ENCODE results near the gene PTPRD.

Gene PTPRD

GRCh38 chr9:10036095-10036494 is 576.7 kb downstream of the PTPRD start:
- Mint-ChIP-seq H3K36me3 (no peaks in the 10 kb centered on the region), H3K27ac (no peak overlapping the region), H3K9me3 (peaks cover 16% of the 10 kb centered on the region), H3K4me1 (no peaks in the 10 kb centered on the region), H3K4me3 (no peak overlapping the region)
- no peak for DNase-seq (ENCODE audit: low spot score in 2 of 2)
- ATAC-seq = no peak

- ATAC-seq = no peak
Observed at GRCh38 chr9:10032166-10032565, 580.6 kb downstream of the PTPRD start.

GRCh38 chr9:10026443-10026984 is 586.3 kb downstream of the PTPRD start:
- ATAC-seq = no peak
- Mint-ChIP-seq H3K36me3 (no peaks in the 10 kb centered on the region), H3K27ac (no peak overlapping the region), H3K4me3 (no peak overlapping the region), H3K4me1 (no peaks in the 10 kb centered on the region), H3K9me3 (peaks cover 6% of the 10 kb centered on the region)
- no peak for DNase-seq (ENCODE audit: low spot score in 2 of 2)

More at GRCh38 chr9:10032166-10032565, 580.6 kb downstream of the PTPRD start:
- H3K27ac Mint-ChIP-seq = no peak overlapping the region
- H3K36me3 Mint-ChIP-seq = no peaks in the 10 kb centered on the region
- H3K4me3 Mint-ChIP-seq = no peak overlapping the region
- peaks cover 14% of the 10 kb centered on the region for H3K9me3 Mint-ChIP-seq
- H3K4me1 Mint-ChIP-seq = no peaks in the 10 kb centered on the region
- no peak for DNase-seq (ENCODE audit: low spot score in 2 of 2)

- Mint-ChIP-seq H3K4me3 (no peak overlapping the region), H3K36me3 (no peaks in the 10 kb centered on the region), H3K4me1 (no peaks in the 10 kb centered on the region), H3K27ac (no peak overlapping the region), H3K9me3 (peaks cover 9% of the 10 kb centered on the region)
- no peak for DNase-seq (ENCODE audit: low spot score in 2 of 2)
- ATAC-seq = no peak
Observed at GRCh38 chr9:10015755-10016154, 597.0 kb downstream of the PTPRD start.

- peaks cover 9% of the 10 kb centered on the region for H3K9me3 Mint-ChIP-seq
- DNase-seq (ENCODE audit: low spot score in 2 of 2) (no peak), ATAC-seq (no peak)
- H3K4me1 Mint-ChIP-seq = no peaks in the 10 kb centered on the region
- no peak overlapping the region for H3K4me3 Mint-ChIP-seq
- no peaks in the 10 kb centered on the region for H3K36me3 Mint-ChIP-seq
- no peak overlapping the region for H3K27ac Mint-ChIP-seq
Observed at GRCh38 chr9:10014889-10015288, 597.9 kb downstream of the PTPRD start.

GRCh38 chr9:10009401-10009800 is 603.4 kb downstream of the PTPRD start:
- Mint-ChIP-seq H3K9me3 (no peaks in the 10 kb centered on the region), H3K36me3 (no peaks in the 10 kb centered on the region), H3K27ac (no peak overlapping the region), H3K4me1 (no peaks in the 10 kb centered on the region), H3K4me3 (no peak overlapping the region)
- no peak for ATAC-seq
- no peak for DNase-seq (ENCODE audit: low spot score in 2 of 2)

- ATAC-seq (no peak), DNase-seq (ENCODE audit: low spot score in 2 of 2) (no peak)
- H3K27ac Mint-ChIP-seq = no peak overlapping the region
- no peaks in the 10 kb centered on the region for H3K4me1 Mint-ChIP-seq
- no peak overlapping the region for H3K4me3 Mint-ChIP-seq
- peaks cover under 1% of the 10 kb centered on the region for H3K9me3 Mint-ChIP-seq
- no peaks in the 10 kb centered on the region for H3K36me3 Mint-ChIP-seq
Observed at GRCh38 chr9:10008101-10008799, 604.6 kb downstream of the PTPRD start.

- H3K27ac Mint-ChIP-seq = no peak overlapping the region
- ATAC-seq (no peak), DNase-seq (ENCODE audit: low spot score in 2 of 2) (no peak)
- H3K36me3 Mint-ChIP-seq = no peaks in the 10 kb centered on the region
- peaks cover 5% of the 10 kb centered on the region for H3K9me3 Mint-ChIP-seq
- H3K4me3 Mint-ChIP-seq = no peak overlapping the region
- no peaks in the 10 kb centered on the region for H3K4me1 Mint-ChIP-seq
Observed at GRCh38 chr9:10007356-10007755, 605.4 kb downstream of the PTPRD start.

GRCh38 chr9:10005206-10005605 is 607.6 kb downstream of the PTPRD start:
- Mint-ChIP-seq H3K36me3 (no peaks in the 10 kb centered on the region), H3K27ac (no peak overlapping the region), H3K4me1 (no peaks in the 10 kb centered on the region), H3K4me3 (no peak overlapping the region), H3K9me3 (peaks cover 8% of the 10 kb centered on the region)
- ATAC-seq = no peak
- no peak for DNase-seq (ENCODE audit: low spot score in 2 of 2)

- H3K4me3 Mint-ChIP-seq = no peak overlapping the region
- H3K9me3 Mint-ChIP-seq = peaks cover 8% of the 10 kb centered on the region
- H3K4me1 Mint-ChIP-seq = no peaks in the 10 kb centered on the region
- DNase-seq (ENCODE audit: low spot score in 2 of 2) (no peak), ATAC-seq (no peak)
- H3K36me3 Mint-ChIP-seq = no peaks in the 10 kb centered on the region
- no peak overlapping the region for H3K27ac Mint-ChIP-seq
Observed at GRCh38 chr9:10003047-10003446, 609.8 kb downstream of the PTPRD start.

GRCh38 chr9:10000669-10001068 is 612.1 kb downstream of the PTPRD start:
- Mint-ChIP-seq H3K27ac (no peak overlapping the region), H3K9me3 (peaks cover 14% of the 10 kb centered on the region), H3K36me3 (no peaks in the 10 kb centered on the region), H3K4me1 (no peaks in the 10 kb centered on the region), H3K4me3 (no peak overlapping the region)
- no peak for ATAC-seq
- no peak for DNase-seq (ENCODE audit: low spot score in 2 of 2)

GRCh38 chr9:9998491-9999287 is 614.1 kb downstream of the PTPRD start:
- Mint-ChIP-seq H3K4me1 (no peaks in the 10 kb centered on the region), H3K27ac (no peak overlapping the region), H3K4me3 (no peak overlapping the region), H3K36me3 (no peaks in the 10 kb centered on the region), H3K9me3 (peaks cover 21% of the 10 kb centered on the region)
- ATAC-seq = no peak
- DNase-seq (ENCODE audit: low spot score in 2 of 2) = no peak

- no peak overlapping the region for H3K27ac Mint-ChIP-seq
- no peaks in the 10 kb centered on the region for H3K36me3 Mint-ChIP-seq
- no peak overlapping the region for H3K4me3 Mint-ChIP-seq
- peaks cover 17% of the 10 kb centered on the region for H3K9me3 Mint-ChIP-seq
- no peak for DNase-seq (ENCODE audit: low spot score in 2 of 2)
- H3K4me1 Mint-ChIP-seq = no peaks in the 10 kb centered on the region
- ATAC-seq = no peak
Observed at GRCh38 chr9:9997585-9997984, 615.2 kb downstream of the PTPRD start.

GRCh38 chr9:9996259-9996658 is 616.5 kb downstream of the PTPRD start:
- Mint-ChIP-seq H3K4me3 (no peak overlapping the region), H3K9me3 (peaks cover 17% of the 10 kb centered on the region), H3K36me3 (no peaks in the 10 kb centered on the region), H3K4me1 (no peaks in the 10 kb centered on the region), H3K27ac (no peak overlapping the region)
- DNase-seq (ENCODE audit: low spot score in 2 of 2) (no peak), ATAC-seq (no peak)

GRCh38 chr9:9992936-9993335 is 619.9 kb downstream of the PTPRD start:
- no peak overlapping the region for H3K27ac Mint-ChIP-seq
- no peak for ATAC-seq

GRCh38 chr9:9973062-9973461 is 639.7 kb downstream of the PTPRD start:
- DNase-seq (ENCODE audit: low spot score in 2 of 2) (no peak), ATAC-seq (no peak)
- Mint-ChIP-seq H3K4me3 (no peak overlapping the region), H3K27ac (no peak overlapping the region), H3K36me3 (no peaks in the 10 kb centered on the region), H3K9me3 (peaks cover 3% of the 10 kb centered on the region), H3K4me1 (no peaks in the 10 kb centered on the region)

More at GRCh38 chr9:9992936-9993335, 619.9 kb downstream of the PTPRD start:
- Mint-ChIP-seq H3K36me3 (no peaks in the 10 kb centered on the region), H3K4me1 (no peaks in the 10 kb centered on the region), H3K9me3 (peaks cover 20% of the 10 kb centered on the region), H3K4me3 (no peak overlapping the region)
- DNase-seq (ENCODE audit: low spot score in 2 of 2) = no peak

Measured in stimulated activated effector memory CD8-positive, alpha-beta T cell treated with anti-CD3 and anti-CD28 coated beads, Interleukin-12 subunit alpha, Interleukin-12 subunit beta, amount 100 ng/mL, for 72 hours (primary cell).